AG20443 (cell line): ENCODE results near the gene NME7.
"Not testable (repeated sequence)": the region's sequence is repeated elsewhere in the genome, so short reads cannot be mapped to it uniquely, and the experiment has no call there.

Experiments used
- DNase-seq: peaks from one replicate; pipeline ENCODE4 v3.0.0; 2012; ENCODE audit warnings: low spot score, mixed read lengths

Gene NME7

DNA sequence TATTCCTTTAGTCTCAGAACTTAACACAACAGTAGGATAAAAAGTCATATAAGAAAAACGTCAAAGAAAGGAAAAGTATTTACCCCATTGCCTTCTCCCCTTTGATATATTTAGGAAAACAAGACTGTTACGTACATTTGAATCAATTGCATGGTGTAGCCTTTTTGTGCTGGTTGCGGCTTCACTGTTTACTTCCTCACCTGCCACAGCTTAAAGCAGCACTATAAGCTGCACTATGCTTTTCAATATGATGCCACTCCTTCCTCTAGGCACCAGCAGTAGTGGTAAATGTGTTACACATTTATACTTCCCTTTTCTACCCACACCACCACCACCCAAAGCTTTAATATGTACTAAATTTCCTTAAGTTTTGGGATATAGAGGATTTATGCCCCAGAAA, 150.0 kb downstream of the NME7 start:
- no peak for DNase-seq

DNA sequence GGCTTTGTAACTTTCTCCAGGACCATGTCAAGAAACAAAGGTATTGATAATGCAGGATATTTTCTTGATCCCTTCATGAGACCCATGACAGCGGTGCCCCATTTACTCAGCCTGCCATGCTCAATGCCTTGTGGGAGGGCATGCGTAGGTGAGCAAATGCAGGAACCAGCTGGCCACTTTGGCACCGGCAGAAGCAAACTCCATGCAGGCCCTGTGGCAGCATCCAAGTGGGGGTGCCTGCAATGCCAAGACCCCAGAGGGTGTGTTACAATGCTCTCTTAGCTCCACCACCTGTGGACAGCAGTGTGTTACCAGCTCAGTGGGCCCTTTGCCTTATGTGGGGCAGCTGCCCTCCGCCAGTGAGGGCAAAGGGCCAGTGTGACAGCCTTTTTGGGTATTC, 153.0 kb downstream of the NME7 start:
- DNase-seq = no peak

DNA sequence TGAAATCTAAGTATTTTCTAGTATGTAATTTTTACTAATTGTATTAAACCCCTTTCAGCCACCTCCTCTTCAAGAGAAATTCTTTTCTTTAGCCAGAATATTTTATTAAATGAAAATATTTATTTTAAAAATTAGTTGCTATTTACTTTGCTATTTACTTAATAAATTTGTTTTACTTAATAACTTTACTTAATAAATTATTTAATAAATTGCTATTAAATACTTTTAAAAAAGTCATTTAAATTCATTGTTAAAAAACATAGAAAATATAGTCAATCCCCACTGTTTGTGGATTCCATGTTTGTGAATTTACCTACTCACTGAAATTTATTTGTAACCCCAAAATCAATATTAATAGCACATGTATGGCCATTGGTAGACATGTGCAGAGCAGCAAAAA, 155.5 kb downstream of the NME7 start:
- DNase-seq = no peak

DNA sequence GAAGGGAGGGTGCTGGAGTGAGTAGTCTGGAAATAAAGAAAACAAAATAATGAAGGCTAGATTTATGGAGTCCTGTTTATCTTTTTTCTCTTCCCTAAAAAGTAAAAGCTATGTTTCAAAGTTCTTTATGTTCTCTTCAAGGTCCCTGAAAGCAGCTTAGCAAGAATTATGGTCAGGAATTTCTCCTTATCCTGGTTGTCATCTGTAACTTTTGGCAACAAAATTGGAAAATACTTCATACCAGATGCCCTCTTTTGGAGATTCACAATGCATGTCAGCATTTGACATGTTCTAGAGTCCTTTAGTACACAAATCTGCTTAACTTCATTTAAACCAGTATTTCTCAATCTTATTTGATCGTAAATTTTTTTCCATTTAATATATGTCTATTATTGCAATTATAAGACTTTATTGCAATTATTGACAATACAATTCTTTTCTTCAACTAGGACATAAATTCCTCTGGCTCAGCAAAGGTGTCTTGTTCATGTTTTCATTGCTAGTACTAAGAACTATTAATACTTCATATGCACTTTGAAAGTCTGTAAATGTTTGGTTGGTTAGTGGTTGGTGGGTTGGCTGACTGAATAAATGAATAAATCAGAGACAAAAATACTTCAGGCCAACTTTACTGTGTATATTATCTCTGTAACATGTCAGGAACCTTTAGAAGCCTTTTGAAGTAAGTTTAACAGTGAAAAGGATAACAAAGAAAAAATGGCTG, 159.6 kb downstream of the NME7 start:
- peak; percentile 16 for DNase-seq

DNA sequence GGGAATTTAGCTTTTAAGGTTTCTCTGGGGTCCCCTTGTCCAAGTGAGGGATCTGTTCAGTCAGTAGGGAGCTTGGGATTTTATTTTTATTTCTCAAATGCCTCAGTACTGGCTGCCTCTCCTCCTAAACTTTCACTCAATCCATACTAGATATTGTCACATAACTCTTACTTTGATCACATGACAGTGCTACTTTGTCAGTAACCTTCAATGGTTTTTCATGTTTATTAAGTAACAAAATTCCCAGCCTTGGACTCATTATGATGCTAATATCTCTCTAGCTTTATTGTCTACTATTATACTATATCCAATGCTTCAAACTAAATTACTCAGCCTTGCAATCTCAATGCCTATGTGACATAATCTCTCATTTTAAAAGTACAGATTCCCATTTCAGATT, 163.4 kb downstream of the NME7 start:
- no peak for DNase-seq

DNA sequence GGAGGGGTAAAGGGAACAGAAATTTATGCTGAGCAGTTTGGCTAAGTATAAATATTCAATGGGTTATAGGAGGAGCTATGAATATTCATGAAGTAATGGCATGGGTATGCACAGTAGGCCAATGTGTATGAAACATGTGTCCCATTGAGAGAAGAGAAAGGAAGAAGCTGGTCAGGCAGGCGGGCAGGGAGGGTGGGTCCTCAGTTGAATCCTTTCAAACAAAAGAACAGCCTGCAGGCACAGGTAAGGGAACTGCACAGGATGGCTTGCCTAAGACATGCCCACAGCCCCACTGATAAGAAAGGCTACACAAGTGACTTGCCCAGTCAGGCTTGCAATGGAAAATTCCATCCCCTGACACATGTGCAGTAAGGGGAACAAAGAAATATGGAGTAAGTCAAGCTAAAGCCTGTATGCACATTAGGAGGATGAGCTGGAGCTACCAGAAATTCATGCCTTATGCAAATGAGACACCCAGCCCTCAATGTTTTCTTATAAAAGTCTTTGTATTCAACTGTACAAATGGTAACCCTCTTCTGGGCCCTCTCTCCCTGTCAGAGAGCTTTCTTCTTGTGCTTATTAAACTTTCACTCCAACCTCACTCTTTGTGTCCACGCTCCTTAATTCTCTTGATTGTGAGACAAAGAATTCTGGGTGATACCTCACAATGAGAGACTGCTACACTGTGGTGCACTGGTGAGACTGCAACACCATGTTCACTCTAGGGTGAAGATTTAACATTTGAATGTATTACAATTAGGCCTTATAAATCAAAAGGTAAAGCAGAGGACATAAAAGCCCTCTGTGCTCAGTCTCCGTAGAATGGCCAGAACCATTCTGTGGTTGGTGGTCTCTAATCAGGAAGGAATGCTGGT, 164.6 kb downstream of the NME7 start:
- DNase-seq = no peak

DNA sequence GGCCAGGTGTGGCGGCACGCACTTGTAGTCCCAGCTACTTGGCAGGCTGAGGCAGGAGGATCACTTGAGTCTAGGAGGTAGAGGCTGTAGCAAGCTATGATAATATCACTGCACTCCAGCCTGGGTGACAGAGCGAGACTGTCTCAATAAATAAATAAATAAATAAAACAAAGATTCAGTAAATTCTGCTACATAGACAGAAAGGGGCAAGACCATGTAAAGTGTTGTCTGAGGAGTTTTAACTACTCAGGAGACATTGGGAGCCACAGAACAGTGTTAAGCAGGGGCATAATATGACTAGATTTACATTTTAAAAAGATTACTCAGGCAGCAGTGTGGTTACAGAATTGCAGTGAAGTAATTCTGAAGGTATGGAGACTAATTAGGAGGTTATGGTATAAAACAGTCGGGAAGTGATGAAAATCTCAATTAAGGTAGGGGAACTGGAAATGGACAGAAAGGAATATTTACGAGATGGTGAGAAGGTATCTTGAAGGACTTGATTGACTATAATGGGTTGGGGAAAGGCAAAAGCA, 166.4 kb downstream of the NME7 start:
- peak; percentile 52 for DNase-seq

DNA sequence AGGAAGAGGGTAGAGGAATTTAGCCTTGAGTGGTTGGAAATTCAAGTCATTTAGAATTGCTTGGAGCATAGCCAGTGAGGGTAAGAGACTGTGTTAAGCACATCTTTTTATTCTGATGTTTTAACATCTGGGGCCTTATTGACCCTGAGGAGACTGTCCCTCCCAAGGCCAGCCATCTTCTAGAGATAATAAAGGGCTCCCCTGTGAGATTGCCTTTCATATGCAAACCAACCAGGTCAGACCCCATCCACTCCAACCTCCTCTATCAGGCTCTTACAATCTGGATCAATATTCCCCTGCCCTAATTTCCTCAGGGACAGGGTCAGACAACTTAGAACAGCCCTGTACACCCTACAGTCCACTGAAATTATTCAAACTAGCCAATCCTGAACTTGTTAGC, 167.3 kb downstream of the NME7 start:
- no peak for DNase-seq

DNA sequence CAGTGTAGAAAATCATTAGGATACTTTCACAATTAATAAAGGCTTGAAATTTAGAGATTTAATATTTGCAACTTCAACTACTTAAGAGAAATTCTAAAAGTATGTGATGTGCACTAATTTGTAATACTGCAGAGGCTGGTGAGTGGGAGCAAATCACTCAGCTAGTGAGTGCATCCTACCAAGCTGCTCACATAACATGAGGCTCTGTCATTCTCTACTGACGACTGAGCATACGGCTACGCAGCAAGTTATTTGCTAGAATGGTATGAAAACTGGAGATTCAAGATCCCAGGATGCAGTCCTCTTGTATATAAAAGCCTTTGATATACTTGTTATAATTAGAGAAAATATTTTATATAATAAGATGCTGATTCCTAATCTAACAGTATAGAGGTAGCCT, 171.0 kb downstream of the NME7 start:
- no peak for DNase-seq

DNA sequence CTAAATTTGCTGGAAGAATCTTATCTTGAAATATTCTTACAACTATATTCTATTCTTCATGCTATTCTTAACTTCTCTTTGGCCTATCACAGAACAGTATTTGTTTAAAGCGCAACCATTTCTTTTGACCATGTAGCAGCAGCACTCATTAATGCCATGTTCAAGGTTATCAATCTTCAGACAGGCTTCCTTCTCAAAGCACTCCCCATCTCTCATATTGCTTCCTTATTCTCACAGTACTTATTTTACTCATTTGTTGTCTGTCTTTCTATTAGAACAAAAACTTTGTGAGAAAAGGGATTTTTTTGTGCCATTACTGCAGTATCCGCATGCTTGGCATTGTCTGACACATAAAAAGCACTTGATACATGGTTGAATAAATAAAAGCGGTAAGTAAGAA, 171.4 kb downstream of the NME7 start:
- DNase-seq = no peak

DNA sequence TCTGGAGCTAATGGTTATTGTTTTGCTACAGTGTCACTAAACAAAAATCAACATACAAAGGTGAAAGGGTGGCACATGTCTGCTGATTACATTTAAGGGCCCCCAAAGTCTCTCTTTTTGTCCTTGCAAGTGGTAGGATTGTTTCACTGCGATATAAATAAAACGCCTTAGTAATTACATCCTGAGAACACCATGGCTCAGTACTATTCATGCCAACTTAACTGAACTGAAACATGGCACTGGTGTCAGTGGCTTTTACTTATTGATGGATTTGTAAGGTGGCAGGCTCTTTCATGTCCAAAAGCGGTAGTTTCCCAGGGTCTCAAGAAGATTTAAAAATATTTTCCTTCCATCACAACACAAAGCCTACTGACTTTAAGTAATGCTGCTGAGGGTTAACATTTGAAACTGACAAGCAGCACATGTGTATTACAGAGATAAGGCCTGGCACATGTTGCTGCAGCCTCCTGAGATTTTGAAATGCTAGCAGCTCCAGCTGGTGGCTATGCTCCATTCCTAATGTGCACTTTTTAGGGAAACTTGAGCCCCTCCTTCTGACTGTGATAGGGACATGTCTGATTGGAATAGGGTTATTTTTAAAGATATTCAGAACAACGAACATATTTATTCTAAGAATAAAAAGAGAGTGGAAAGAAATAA, 174.3 kb downstream of the NME7 start:
- no peak for DNase-seq

DNA sequence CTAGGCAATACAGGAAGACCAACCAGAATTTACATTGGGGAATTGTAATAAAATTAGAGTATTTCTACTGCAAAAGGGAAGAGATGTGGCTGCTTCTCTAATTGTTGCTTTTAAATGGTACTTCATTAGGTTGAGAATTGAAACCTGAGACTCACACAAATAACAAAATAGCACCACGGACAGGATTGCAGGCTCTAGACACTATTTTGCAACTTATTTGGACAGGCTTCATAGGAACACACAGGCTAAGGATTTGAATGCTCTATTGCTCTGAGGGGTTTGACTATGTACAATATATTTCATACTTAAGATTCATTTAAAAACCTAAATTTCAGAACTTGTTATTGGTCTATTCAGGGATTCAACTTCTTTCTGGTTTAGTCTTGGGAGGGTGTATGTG, 181.5 kb downstream of the NME7 start:
- DNase-seq = no peak

DNA sequence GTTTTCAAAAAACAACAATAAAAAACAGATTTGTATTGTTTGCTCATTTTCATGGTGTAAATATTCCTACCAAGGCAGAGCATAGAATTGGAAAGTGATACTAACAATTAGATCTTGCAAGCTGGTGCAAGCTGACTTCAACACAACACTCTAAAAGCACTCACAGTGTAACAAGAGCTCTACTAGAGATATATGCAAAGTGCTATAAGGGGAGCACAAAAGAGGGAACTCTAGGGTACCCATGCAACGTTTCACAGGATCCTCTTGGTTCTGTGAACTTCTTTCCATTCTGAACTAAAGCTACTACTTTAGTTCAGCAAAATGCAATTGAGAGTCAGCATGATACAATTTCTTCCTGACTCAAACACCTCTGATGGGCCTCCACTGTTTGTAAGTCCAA, 182.8 kb downstream of the NME7 start:
- no peak for DNase-seq

DNA sequence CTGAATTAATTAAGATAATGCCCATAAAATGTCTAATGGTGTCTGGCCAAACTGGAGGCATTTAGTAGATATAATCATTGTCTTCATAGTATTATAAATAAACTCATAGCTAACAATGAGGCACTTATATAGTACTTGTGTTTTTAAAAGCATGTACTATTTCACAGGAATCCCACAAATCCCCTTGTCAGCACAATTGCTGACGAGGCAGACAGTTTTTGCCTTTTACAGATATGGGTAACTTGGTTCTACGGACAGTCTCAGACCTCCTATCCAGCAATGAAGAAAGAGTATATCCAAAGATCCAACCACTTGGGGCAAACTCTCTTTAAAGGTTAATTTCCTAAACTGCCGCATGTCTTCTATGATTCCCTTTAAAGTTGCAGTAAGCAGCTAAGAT, 187.4 kb downstream of the NME7 start:
- DNase-seq = no peak

DNA sequence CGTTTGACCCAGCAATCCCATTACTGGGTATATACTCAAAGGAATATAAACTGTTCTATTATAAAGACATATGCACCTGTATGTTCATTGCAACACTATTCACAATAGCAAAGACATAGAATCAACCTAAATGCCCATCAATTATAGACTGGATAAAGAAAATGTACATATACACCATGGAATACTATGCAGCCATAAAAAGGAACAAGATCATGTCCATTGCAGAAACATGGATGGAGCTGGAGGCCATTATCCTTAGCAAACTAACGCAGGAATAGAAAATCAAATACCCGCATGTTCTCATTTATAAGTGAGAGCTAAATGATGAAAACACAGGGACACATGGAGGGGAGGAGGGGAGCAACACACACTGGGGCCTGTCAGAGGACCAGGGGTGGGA, 188.2 kb downstream of the NME7 start:
- DNase-seq = not testable (repeated sequence)

DNA sequence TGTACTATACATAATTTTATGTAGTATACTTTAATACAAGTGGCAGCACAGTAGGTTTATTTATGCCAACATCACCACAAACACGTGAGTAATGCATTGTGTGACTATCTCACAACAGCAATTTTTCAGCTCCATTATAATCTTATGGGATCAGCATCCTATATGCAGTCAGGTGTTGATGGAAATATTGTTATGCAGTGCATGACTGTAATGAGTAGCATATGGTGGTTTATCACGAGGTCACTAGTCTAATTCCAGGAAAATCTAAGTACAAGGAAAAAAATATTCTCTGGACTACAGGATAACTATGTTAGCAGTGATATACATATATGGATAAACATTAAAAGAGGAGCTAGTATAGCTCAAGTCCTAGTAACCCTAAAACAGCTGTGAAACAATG, 192.1 kb downstream of the NME7 start:
- no peak for DNase-seq

DNA sequence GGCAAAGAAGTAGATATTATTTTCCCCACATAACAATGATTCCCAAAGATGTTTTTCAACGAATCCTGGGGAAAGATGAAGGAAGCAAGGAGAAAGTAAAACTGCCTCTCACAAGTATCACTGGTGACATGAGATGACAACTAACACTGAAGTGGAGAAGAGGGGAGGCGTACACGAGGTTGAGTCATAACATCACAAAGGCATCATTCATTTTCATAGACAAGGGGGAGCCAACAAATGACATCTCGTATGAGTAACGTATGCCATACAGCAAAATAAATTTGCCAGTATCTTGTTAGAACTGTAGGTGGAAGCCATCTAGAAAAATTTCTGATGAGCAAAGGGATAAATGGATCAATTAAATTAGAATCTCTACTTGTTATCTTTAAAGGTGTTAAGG, 204.5 kb downstream of the NME7 start:
- no peak for DNase-seq

DNA sequence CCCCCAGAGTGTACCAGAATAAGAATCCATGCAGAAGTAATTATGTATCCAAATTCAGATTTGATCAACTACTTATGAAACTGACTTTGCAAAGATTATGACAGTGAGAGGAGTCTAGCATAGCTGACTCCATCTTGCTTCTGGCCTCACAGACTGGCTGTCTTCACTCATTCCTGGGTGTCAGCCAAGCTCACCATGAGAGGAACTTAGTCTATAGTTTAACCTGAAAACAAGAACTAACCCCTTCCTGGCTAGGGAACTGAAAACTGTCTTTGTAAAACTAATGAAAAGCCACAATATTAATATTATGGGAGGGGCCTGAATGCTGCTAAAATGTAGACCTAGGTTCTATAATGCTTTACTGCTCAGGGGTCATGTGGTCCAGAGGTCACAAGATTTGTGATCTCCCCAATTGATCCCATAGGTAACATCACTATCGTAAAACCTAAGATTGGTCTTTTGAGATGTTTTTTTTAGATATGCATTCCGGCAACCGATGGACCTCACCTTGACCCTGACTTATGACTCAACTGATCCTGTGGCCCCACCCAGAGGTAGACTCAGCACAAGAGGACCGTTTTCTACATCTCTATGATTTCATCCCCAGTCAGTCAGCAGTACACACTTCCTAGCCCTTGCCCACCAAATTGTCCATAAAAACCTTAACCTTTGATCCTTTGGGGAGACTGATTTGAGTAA, 206.0 kb downstream of the NME7 start:
- DNase-seq = no peak

DNA sequence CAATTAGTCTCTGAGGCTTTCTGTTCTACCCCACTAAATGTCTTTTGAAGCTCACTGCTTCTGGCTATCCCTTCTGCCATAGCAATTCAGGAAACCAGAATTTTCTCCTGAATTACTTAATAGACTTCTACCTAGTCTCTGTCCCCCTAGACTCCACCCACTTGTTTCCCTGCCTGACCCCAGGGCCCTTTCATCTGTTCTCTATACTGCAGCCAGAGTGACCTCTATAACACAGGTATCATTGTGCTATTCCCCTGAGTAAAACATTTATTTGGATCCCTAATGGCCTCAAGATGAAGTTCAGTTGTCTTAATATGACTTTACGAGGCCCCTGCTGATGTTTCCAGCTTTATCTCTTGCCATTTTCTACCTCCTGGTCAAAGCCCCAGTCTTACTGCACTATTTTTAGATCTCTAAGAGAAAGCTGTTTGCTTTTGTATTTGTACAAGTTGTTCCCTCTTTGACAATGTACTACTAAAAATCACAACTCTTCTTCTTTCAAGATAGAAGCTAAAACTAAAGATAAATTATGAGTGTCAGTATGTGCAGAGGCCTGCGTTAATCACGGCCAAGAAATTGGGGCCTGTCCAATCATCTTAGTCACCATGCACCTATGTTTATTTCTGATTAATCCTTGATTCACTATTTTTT, 206.6 kb downstream of the NME7 start:
- no peak for DNase-seq

DNA sequence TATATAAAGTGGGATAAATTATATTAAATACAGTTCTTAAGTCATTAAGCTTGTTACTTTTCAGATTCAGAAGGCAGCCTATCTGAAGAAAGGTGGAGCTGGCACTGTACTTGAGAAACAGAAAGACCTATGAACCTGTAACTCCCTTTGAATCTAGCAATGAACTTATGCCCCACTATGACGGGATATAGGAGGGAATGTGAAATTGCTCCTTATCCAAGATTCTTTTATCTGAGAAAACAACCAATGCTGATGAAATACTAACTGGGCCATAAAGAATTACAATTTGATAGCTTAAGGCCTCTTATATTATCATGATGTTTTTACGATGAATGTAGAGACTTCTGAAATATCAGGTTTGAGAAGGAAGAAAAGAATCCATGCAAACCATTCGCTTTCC, 211.0 kb downstream of the NME7 start:
- DNase-seq = no peak

DNA sequence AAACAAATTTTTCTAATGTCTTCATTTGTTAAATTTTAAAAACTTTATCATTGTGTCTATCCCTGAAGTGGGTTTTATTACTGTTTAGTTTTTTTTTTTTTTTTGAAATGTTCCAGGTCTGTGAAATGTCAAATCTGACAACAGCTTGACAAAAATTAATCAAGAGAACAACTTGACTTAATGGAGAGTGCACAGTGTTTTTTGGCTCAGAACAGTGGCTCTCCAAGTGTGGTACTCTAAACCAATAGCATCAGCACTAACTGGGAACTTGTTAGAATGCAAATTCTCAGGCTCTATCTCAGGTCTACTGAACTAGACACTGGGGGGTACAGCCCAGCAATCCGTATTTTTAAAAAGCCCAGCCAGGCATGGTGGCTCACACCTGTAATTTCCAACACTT, 211.9 kb downstream of the NME7 start:
- DNase-seq = no peak
